ENCODE measurements around the gene TMEM214.

Gene TMEM214

GRCh38 chr2:27040282-27040681, 7.5 kb downstream of the TMEM214 start:
- DNase-seq (ENCODE audit: low spot score) = no peak

DNA sequence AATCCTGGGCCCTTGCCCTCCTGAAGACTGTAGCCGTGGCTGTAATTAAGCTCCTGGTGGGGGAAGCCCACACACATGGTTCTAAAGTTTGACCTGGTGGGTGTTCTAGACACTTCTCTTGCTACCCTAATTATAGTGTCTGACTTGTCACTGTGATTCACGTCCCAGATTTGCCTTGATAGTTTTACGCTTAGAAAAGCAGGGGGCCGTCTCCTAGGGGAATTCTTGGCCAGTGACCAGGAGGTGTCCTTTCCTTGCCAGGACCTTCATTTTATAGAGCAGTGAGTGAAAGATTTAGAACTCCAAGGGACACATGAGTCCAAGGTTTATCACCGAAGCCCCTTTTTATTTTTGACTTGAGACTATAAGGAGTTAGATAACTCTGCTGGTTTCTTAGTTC, 9.0 kb downstream of the TMEM214 start:
- no peak for DNase-seq (ENCODE audit: low spot score)

- DNase-seq (ENCODE audit: low spot score) = no peak
Observed at GRCh38 chr2:27042159-27042661, 9.4 kb downstream of the TMEM214 start.

DNA sequence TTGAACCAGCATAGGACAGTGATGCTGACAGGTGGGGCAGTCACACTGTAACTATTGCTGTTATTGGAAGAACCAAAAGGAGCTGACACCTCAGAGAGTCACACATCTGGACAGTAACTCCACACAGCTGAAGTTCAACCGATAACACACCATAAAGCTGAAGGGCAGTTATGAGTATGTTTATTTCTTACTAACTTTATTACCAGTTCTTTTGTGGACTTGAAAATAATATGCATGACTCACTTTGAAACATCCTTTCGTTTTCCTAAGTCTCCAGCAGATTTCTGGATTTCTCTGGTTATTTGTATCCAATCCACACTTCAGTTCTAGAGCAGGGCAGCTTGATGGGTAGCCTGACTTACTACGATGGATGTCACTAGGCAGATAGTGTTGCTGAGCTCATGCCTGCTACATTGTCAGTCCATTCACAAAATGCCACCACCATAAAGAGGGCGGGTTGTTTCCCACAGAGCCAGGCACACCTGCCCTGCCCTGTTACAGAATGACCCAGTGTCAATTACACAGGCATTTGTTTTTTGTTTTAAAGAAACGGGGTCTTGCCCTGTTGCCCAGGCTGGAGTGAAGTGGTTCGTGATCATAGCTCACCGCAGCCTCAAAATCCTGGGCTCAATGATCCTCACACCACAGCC, 10.3 kb downstream of the TMEM214 start:
- DNase-seq (ENCODE audit: low spot score) = no peak

DNA sequence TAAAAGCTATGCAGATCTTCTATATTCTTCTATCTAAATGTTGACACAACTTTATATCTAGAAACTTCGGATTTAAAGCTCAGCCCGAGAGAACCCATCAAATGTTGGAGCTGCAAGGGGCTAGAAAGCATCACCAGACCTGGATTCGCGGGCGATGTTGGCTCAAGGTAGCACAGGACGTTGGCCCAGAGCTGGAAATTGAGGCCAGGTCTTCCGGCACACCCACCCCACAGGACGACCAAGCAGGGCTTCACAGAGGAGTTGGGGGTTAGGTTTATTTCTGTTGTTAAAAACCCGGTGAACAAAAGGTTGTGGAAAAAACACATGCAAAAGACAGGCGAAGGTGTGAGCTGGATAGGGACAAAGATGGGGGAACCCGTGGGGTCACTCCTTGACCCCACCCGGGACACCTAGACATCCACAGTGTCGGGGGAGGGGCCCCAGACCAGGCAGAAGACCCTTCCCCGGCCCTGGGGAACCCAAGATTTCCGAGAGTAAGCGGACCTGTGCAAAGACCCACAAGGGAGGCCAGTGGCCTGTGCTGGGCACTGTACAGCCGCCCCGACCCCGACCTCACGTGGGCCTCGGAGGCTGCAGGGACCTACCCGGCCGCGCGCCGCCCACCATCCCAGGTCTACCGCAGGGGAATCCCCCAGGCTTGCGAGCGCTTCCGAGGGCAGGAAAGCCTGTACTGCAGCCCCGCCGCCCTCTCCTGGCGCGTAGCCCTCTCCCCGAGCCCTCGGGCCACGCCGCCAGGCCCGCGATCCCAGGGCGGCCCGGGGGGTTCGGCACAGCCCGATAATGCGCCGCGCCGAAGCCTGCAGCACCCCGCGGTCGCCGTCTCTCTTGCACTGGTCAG, 16.9 kb downstream of the TMEM214 start:
- no peak for DNase-seq (ENCODE audit: low spot score)

DNA sequence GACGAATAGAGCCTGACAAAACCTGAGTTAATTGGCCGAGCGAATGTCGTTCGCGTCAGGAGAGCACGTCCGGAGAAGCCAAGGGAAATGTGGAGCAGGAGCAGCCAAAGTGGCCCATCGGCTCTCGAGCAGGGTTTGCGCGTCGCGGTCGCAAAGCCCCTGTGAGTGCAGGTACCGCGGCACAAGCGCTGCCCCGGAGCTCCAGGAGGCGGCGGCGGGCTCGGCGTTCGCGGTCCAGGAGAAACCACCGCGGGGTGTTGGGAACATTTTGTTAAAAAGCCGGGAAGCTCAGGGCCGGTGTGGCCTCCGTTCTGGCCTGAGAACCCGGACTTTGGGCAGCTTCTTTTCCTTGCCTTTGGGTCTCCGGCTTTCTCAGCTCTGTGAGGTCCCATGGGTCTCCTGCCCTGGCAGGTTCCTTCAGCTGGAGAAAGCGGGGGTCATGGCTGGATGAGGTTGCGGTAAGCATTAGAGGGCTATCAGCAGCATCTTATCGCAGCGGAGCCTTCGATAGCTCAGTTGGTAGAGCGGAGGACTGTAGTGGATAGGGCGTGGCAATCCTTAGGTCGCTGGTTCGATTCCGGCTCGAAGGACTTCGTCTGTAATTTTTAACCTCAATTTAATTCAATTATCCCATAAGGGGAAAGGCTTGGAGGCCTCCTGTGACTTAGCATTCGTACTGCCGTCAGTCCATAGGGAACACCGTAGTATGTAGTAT, 17.7 kb downstream of the TMEM214 start:
- DNase-seq (ENCODE audit: low spot score) = peak; percentile 99

- DNase-seq (ENCODE audit: low spot score) = peak; percentile 96
Observed at GRCh38 chr2:27050996-27051901, 18.5 kb downstream of the TMEM214 start, which contains the start of gene AGBL5. Gene AGBL5 (plus strand): TSS chr2:27051668. CDS start chr2:27052959, 1,291 bp downstream.

GRCh38 chr2:27051902-27052645, 19.3 kb downstream of the TMEM214 start:
- DNase-seq (ENCODE audit: low spot score) = peak; percentile 47

DNA sequence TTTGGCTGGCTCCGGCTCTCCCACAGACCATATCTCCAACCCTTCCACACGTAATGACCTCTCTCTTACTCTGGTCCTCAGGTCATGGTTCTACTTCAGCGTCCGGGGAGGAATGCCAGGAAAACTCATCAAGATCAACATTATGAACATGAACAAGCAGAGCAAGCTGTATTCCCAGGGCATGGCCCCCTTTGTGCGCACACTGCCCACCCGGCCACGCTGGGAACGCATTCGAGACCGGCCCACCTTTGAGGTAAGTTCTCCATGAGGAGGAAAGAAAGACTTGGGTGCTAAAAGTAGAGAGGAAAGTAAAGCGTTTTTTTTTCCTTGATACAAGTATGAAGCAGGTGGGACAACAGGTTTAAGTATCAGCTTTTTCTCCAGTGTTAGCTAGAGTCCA, 20.6 kb downstream of the TMEM214 start:
- DNase-seq (ENCODE audit: low spot score) = no peak

- no peak for DNase-seq (ENCODE audit: low spot score)
Observed at GRCh38 chr2:27053776-27054175, 21.0 kb downstream of the TMEM214 start.

DNA sequence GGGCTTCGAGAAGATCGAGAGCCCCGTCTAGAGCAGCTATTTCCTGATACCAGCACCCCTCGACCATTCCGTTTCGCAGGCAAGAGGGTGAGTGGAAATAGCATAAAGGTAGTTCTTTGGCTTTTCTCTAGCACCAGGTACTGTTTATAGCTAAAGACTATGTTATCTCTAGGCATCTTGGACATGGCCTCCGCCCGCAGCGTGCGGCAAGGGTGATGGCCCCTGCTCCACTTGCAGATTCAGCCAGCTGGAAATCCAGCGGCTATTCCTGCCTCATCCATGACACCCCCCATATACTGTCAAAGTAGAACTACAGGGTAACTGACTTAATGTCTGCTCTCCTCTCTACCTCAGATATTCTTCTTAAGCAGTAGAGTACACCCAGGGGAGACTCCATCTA, 22.0 kb downstream of the TMEM214 start:
- DNase-seq (ENCODE audit: low spot score) = no peak

DNA sequence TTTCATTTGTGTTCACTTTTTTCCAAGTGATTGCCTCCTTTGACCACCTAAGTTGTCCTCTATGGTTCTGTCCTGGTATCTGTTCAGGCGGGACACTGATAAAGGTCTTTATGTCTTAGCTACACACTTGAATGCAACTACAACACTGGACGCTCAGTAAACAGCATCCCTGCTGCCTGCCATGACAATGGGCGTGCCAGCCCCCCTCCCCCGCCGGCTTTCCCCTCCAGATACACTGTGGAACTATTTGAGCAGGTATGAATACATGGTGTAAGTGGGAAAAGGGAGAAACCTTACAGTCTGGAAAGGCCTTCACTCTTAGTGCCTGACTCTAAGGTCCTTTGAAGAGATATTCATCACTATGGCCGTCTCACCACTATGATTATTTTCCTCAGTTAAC, 24.4 kb downstream of the TMEM214 start:
- DNase-seq (ENCODE audit: low spot score) = no peak

DNA sequence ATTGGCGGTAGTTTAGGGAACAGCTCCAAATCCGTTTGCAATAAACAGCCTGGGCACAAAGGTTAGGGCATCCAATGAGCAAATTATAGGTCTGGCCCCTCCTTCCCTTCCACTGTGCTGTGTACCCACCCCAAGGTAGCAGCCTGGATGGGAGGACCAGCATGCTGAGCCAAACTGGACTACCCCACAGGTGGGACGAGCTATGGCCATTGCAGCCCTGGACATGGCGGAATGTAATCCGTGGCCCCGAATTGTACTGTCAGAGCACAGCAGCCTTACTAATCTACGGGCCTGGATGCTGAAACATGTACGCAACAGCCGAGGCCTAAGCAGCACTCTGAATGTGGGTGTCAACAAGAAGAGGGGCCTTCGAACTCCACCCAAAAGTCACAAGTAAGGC, 25.4 kb downstream of the TMEM214 start:
- DNase-seq (ENCODE audit: low spot score) = no peak

GRCh38 chr2:27059141-27059820, 26.5 kb downstream of the TMEM214 start:
- DNase-seq (ENCODE audit: low spot score) = no peak

- no peak for DNase-seq (ENCODE audit: low spot score)
Observed at GRCh38 chr2:27060323-27060722, 27.6 kb downstream of the TMEM214 start.

GRCh38 chr2:27065128-27065527, 32.4 kb downstream of the TMEM214 start:
- DNase-seq (ENCODE audit: low spot score) = no peak

DNA sequence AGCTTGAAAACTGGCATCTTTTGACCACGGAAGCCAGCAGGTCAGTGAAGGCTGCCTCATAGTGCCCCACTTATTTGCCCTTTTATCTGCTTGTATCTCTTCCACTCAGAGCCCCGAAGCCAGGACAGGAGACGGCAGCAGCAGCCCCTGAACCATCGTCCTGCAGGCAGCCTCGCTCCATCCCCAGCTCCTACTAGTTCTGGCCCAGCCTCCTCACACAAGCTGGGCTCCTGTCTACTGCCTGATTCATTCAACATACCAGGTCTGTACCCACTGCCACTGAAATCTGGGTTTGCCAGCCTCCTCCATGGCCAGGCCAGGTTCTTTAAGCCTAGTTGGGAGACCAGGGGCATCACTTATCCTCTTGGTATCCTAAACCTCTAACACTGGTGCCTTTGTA, 34.6 kb downstream of the TMEM214 start:
- no peak for DNase-seq (ENCODE audit: low spot score)

GRCh38 chr2:27069436-27069835, 36.7 kb downstream of the TMEM214 start:
- no peak for DNase-seq (ENCODE audit: low spot score)

DNA sequence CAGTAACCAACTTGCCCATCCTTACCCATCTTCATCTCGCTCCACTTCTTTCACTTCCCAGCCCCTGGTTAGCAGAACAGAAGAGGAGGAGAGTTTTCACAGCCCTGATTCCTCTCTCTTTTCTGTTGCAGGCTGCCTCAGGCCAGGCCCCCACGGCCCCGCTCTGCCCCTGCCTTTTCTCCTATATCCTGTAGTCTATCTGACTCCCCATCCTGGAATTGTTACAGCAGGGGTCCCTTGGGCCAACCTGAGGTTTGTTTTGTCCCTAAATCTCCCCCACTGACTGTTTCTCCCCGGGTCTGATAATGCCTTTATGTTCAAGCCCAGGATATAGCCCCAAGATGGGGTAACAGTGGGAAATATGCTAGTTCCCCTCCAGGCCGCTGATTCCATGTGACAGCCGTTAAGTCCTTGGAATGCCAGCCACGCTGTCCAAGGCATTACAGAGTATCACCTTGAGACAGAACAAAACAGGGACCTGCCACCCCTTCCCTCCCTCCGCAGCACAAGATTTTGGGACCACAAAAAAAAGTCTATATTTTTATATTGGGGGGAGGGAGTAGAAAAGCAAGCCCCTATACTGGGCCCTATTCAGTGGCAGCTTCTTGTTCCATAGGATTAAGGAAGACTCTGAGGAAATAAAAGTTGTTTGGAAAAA, 37.3 kb downstream of the TMEM214 start:
- DNase-seq (ENCODE audit: low spot score) = no peak

Measured in SW480 (cell line).